GM21723 (cell line): ENCODE measurements around the gene TCL1A.

Experiments
- ATAC-seq: cut with Tn5 transposase; IDR thresholded peaks from one replicate; pipeline ENCODE4 v1.9.1; 2021; ENCODE audit warnings: mild to moderate bottlenecking, moderate library complexity; ENCODE audit not compliant: unreplicated experiment

Gene TCL1A

DNA sequence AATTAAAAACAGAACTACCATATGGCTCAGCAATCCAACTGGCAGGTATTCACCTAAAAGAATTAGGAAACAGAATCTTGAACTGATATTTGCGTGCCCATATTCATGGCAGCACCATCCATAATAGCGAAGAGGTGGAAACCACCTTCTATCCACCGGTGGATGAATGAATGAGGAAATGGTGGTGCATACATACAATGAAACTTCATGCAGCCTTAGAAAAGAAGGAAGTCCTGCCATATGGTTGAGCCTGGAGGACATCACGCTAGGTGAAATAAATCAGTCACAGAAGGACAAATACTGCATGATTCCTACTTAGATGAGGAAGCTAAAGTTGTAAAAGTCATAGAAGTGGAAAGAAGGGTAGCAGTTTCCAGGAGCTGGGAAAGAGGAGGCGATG, 6.6 kb downstream of the TCL1A start:
- ATAC-seq: no peak

DNA sequence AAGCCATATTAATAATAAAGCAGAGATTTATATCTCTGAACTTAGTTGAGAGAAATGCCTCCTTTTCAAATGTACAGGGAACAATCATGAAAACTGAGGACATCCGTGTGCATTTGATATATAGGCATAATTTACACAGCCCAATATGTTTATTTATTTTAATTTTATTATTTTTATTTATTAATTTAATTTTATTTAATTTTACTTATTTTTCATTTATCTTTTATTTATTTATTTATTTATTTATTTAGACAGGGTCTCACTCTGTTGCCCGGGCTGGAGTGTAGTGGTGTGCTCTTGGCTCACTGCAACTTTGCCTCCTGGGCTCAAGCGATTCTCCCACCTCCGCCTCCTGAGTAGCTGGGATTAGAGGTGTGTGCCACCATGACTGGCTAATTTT, 8.4 kb downstream of the TCL1A start:
- ATAC-seq: no peak

DNA sequence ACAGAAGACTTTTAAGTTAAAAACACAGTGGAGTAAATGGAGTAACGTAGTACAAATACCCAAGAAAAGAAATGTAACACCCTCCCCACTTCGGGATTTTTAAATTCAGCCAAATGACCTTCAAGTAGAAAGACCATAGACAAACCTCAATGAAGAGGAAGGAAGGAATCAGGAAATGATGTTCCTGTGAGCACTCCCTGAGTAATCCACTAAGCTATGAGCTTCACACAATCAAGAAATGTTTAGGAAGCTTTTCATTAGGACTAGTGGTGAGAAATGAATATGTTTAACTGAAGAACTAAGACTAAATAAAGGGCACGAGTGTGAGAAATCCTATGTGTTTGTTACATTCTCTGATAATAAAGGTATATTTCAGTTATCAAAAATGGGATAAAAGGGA, 10.1 kb downstream of the TCL1A start:
- no peak for ATAC-seq

DNA sequence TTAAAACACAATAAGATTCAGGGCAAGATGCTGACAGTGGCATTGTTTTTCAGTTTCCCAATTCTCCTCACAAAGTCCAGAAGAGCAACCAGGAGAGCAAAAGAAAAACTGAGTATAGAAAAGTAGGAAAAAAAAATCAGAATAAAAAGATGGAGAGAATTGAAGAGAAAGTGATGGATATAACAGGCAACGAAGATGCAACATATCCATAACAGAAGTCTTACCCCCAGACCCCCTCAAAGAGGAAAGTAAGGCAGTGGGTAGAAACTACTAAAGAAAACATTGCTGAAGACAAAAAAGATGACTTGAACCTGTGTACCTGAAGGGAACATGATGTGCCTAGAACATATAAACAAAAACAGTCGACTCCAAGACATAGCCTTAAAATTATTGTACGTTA, 10.6 kb downstream of the TCL1A start:
- no peak for ATAC-seq

DNA sequence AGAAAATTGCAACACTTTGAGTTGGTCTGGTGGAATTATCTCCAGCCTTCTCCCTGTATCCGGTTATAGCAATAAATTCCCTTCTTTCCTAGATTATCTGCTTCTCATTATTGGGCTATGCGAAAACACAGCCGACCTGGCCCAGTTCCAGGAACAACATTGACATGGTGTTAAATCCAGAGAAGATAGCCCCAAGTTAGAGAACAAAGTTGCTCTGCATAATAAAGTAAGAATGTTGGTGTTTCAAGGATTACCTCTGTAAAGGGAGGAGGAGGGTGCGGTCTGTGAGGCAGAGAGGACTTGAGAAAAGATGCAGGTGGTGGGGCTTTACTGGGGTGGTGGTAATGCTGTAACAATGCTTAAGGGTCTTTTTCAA, 12.1 kb downstream of the TCL1A start:
- ATAC-seq: no peak

DNA sequence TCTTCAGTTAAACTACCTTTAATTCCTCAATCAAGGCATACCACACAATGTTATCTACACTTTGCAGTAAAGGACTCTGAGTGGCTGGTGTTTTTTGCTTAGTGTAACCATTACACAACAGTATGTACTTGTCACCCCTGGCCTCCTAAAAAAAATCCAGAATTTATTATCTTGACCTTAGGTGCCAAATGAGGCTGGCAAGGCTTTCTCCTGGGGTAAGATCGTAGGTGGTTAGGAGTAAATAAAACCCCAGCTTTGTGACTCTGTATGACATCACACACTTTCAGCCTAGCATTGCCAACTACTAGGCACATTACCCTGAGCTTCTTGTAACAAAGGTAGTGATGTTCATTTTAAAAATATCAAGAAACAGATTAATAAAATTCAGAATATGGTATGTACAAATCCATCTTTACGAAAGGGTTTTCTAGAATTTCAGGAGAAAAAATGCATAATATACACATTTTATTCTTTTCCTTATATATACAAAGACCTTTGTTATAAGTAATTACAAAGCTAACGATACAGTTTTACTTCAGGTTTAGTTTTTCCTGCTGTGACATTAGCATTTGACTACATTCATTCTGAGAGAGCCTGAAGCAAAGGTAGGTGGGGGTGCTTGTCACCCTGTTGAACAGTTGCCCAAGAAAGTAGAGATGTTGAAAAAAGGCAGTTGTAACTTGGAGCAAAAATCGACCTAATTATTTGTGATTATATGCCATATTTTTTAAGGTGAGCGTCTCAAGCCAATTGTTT, 13.5 kb downstream of the TCL1A start:
- no peak for ATAC-seq

DNA sequence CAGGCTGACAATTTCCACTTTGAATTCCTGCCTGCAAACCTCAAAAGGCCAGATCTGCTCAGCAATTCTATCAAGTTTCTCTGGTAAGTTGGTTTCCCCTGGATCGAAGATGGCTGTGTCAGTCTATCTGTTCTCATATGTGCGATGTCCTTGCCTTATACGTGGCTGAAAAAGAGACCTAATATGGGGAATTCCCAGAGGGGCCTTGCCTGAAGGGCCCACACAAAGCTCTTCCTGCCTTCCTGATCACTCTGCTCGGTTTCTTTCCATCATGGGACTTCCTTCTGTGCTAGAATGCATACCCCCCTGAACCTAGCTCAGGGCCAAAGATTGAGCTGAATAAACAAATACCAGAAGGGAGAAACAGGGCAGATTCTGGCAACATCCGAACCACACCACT, 14.5 kb downstream of the TCL1A start:
- peak; percentile 46 for ATAC-seq

DNA sequence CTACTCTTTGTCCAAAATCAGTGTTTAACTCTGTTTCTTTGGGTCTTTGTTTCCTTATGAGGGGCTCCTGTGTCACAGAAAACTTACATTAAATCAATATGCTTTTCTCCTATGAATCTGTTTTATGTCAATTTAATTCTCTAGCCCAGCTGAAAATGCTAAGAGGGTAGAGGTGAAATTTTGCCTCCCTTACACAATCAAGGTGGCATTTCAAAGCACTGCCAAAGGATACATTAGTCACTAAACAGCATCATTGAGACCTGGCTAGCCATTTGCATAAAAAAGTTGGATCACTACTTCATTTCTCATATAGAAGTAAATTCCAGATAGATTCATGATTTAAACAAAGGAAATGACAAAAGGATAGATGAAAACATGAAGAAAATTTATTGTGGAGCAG, 15.6 kb downstream of the TCL1A start:
- no peak for ATAC-seq

DNA sequence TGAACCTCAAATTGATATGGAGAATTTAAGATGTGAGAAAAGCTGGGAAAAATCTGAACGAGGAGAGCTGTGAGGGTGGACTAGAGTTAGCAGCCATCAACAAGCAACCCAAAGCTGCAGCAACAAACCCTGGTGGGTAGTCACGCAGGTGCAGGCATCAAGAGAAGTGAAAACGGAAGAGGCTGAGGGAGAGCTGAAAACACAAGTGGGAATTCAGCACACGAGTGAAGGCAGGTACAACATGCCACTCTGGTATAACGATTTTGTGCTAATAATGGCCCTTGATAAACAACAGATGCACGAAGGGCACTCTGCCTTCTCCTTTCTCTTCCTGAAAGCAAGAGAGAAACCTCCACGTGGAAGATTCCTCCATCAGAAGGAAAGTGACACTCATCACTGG, 16.2 kb downstream of the TCL1A start:
- ATAC-seq: no peak

DNA sequence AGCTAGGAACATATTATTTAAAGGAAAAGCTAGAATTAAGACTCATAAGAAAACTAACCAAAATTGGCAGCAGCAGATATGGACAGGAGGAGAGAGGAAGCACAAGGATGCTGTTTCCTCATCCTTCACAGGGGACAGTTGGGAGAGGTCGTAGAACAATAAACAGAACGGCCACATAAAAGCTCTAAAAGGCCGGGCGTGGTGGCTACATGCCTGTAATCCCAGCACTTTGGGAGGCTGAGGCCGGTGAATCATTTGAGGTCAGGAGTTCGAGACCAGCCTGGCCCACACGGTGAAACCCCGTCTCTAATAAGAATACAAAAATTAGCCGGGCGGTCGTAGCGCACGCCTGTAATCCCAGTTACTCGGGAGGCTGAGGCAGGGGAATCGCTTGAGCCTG, 17.2 kb downstream of the TCL1A start:
- no peak for ATAC-seq

DNA sequence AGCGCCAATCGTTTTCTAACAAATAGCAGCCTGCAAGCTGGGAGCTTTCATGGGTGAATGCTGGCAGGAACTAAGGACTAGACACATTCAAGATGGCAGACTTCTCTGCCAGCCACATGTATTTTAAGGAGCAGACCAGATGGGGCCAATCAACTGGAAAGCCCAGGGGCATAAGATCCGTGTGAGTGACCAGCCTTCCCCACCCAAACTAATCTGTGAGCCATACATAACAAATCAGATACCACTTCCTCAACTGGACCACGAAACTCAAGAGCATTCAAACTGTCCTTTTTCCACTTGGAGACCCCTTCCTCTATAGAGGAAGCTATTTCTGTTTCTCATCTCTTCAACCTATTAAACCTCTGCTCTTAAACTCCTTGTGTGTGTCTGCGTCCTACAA, 18.0 kb downstream of the TCL1A start:
- ATAC-seq: no peak

DNA sequence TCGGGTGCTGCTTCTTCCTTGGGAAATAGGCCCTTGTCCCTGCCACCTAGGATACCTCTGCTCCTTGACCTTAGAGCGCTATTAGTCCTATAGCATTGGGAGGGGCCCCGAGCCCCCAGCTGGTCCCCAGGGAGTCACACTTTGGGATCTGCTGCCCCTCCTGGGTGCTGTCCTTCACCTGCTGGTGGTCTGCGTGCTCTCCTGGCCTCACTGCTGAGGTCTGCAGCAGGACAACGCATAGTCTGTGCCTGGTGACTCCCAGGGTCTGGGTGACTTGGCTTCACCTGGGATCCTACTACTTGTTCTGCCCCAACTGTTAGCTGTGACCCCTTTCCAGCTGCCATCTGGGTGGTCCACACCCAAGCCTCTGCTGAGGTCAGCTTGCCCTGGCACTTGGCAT, 18.9 kb downstream of the TCL1A start:
- ATAC-seq: no peak

DNA sequence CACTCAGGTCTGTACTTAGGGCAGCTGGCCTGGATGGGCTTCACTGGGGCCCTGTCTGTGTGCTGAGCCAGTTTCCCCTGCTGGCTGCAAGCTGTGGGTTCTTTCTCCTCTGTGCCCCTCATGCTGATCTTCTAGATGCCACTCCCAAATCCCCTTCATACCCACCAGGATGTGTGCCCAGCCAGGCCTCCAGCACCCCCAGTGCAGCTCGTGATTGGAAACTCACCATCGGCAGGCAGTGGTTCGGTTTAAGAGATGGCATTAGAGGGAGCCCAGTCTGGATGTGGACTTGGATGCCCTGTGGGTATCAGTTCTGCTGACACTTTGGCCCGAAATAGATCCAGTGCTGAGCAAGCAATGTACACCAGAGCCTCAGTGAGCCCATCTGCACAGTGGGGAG, 21.8 kb downstream of the TCL1A start:
- ATAC-seq: no peak

DNA sequence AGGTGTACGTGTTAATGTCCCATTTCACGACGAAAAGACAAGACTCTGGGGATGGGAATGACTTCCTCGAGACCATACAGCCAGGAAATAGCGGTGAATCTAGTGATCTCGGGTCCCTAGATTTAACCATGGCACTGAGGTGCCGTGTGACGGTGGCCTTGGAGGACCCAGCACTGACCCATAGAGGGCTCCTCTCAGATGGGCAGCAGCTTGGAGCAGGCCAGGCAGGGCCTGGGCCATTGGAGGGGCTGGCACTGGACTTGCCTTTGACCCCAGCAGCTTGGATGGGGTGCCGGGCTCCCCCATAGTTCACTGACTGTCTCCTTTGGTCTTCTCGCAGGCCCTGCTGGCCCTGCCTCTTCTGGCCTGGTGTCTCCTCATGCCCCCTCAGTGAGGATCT, 22.3 kb downstream of the TCL1A start:
- no peak for ATAC-seq

DNA sequence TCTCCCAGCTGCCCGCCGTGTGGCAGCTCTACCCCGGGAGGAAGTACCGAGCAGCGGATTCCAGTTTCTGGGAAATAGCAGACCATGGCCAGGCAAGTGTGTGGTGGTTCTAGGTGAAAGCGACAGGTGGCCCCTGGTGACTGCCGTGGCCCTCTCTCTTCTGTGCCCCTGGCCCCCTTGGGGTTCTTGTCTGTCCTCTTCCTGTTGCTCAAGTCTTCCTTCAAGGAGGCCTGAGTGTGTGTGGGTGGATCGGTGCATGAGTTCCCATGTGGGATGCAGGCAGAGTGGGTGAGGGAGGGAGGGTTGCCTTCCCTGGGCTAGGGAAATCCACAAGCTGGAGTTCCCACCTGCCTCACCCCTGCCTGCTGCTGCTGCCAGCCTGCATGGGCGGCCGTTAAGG, 23.1 kb downstream of the TCL1A start:
- ATAC-seq: no peak

DNA sequence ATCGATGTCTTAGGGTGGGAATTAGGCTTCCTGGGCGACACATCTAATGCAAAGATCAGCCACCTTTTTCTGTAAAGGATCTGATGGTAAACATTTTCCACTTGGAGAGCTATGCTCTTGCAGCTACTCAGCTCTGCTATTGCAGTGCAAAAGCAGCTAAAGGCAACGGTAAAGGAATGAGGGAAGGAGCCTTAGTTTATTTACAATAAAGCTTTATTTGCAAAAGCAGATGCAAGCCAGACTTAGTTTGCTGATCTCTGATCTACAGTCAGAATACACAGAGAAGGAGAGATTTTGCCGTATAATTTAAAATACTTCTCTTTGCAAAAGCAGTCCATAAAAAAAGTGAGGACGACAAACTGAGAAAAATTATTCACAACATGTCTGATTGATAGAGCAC, 24.5 kb downstream of the TCL1A start:
- no peak for ATAC-seq

DNA sequence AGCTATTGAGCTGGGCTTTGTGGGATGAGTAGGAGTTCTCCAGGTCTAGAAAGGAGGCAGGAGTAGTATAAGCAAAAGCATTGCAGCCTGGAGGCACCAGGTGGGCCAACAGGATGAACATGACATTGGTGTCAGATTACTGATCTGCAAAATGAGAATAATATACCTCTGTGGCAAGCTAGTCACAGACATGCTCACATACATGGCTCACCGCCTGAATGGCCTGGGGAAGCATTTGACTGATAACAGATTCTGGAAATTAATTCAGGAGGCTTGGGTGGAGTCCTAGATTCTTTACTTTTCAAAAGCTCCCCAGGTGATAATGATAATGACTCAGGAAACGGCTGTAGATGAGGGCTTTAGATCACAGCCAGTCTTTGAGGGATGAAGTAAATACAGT, 27.0 kb downstream of the TCL1A start:
- ATAC-seq: no peak

DNA sequence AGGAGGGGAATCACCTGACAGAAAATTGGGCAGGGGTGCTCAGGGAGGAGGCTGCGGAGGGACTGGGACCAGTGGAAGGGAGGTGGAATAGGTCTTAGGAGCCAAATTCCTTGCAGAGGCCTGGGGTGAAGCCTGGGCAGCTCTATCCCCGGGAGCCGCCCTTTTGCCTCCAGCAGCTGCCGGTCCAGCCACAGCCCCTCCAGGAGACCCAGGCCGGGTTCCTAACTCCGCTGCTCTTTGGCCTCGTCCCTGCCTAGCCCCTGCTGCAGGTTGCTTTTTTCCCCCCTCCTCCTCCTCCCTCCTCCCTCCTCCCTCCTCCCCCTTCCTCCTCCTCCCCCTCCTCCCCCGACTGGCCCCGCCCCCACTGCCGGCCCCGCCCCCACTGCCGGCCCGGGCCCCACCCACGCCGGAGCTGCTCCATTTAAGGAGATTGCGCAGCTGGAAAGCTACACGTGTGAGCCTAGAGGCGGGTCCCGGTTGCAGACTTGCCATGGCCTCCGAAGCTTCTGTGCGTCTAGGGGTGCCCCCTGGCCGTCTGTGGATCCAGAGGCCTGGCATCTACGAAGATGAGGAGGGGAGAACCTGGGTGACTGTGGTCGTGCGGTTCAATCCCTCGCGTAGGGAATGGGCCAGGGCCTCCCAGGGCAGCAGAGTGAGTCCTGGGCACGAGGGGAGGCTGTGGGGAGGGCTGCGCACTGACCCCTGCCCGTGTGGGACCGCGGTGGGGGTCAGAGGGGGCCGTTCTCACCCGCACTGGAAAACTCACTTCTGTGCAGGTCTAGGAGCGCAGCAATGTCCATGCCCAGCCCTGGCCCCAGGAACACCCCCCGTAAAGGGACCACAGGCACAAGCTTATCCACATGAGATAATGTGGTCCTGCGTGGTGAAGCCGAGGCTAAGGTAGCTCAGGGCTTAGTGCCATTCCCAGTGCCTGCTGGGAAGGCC, 27.7 kb downstream of the TCL1A start, which contains the start of gene TCL1B:
Gene TCL1B, plus strand, starts transcription at position 449 of the 945 bp plus-strand sequence. Its CDS starts 42 bp downstream, at position 491.
- no peak for ATAC-seq

DNA sequence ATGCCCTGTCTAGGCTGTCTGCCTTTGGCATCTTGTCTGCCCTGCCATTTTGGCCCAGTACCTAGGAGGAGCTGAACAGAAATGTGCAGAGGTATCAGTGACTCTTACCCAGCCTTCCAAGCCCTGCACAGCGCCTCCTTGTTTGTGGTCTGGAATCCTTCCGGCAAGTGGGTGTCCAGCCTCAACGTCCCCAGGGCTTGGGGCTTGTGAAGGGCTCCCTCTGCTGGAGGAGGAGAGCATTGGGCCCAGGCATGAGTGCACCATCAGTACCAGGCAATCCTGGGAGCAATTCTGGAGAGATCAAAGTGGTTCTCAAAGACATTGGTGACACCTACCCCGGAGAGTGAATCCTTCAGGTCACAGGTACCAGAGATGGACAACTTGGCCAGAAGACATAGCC, 30.1 kb downstream of the TCL1A start:
- ATAC-seq: peak; percentile 63

DNA sequence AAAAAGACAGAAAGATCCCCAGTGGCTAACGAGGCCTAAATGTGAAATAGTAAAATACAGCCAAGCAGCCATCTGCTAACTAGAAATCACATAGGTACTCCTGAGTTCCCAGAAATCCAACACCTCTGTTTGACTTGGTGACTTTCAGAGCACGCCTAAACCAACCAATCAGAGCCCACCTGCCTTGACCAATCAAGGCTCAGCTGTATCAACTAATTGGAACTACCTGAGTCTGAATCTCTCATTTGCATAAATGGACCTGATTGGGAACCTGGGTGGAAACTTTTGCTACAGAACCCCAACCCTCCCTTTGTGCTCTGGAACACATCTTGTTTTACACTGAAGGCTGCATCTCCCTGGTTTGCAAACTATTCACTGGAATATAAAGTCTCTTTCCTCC, 32.8 kb downstream of the TCL1A start:
- no peak for ATAC-seq

DNA sequence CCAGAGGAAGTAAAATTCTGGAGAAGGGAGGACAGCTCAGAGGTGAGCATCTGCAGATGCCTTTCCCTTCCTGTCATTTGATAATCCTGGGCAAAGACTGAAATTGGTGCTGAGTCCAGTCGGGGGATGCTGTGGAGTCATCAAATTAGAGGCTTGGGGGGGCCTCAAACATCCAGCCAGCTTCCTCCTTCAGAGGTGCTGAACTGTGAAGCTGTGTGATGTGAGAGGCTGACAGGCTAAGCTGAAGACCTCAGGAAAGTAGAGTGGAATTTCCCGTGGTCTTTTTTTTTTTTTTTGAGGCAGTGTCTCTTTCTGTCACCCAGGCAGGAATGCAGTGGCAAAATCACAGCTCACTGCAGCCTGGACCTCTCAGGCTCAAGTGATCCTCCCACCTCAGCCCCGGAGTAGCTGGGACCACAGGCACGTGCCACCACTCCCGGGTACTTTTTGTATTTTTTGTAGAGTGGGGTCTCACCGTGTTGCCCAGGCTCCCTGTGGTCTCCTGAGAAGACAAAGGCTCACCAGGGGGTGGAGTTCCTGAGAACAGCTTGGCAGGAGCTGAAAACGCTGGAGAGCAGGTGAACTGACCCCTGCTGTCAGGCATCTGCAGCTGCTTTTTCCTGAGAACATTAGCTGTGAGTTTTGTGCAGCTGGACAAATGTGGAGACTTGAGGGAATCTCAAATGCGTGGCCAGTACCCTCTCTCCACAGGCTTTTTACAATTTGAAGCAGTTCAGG, 33.8 kb downstream of the TCL1A start:
- ATAC-seq: no peak
